Amygdala (tissue), 56 donors: Measurements from ENCODE around the gene METAP1.
"Not testable (repeated sequence)": the region's sequence is repeated elsewhere in the genome, so short reads cannot be mapped to it uniquely, and the experiment has no call there.

Source experiments
- DNase-seq, 56 donors: peaks; one replicate each; lab custom pipeline; 2025; lab: John Stamatoyannopoulos, UW

The METAP1 gene

GRCh38 chr4:99047710-99048109 lies 52.2 kb downstream of the METAP1 start:
- no peak for DNase-seq

GRCh38 chr4:99052902-99053301 lies 57.4 kb downstream of the METAP1 start:
- no peak for DNase-seq

- no peak for DNase-seq
These were observed 59.0 kb downstream of the METAP1 start for GRCh38 chr4:99054428-99054994.

- no peak for DNase-seq
These were observed 62.7 kb downstream of the METAP1 start for GRCh38 chr4:99058228-99058627.

GRCh38 chr4:99059550-99059949 lies 64.0 kb downstream of the METAP1 start:
- no peak for DNase-seq

- DNase-seq = no peak
These were observed 65.7 kb downstream of the METAP1 start for GRCh38 chr4:99061048-99061700.

GRCh38 chr4:99062120-99062519 lies 66.6 kb downstream of the METAP1 start:
- no peak for DNase-seq

- DNase-seq = not testable (repeated sequence)
These were observed 70.0 kb downstream of the METAP1 start for GRCh38 chr4:99065521-99065920.

- DNase-seq = no peak
These were observed 72.1 kb downstream of the METAP1 start for GRCh38 chr4:99067617-99068016.

GRCh38 chr4:99071159-99071558 lies 75.6 kb downstream of the METAP1 start:
- no peak for DNase-seq

- no peak for DNase-seq
These were observed 79.3 kb downstream of the METAP1 start for GRCh38 chr4:99074816-99075215.

GRCh38 chr4:99076292-99076976 lies 80.9 kb downstream of the METAP1 start:
- DNase-seq = no peak

- no peak for DNase-seq
These were observed 81.7 kb downstream of the METAP1 start for GRCh38 chr4:99077177-99077576.

GRCh38 chr4:99078336-99078735 lies 82.8 kb downstream of the METAP1 start:
- DNase-seq = no peak

GRCh38 chr4:99078931-99079624 lies 83.6 kb downstream of the METAP1 start:
- DNase-seq = no peak

- DNase-seq = no peak
These were observed 84.2 kb downstream of the METAP1 start for GRCh38 chr4:99079625-99080295.

- DNase-seq = not testable (repeated sequence)
These were observed 85.3 kb downstream of the METAP1 start for GRCh38 chr4:99080869-99081268.

- no peak for DNase-seq
These were observed 86.7 kb downstream of the METAP1 start for GRCh38 chr4:99082192-99082591.

- DNase-seq = no peak
These were observed 89.1 kb downstream of the METAP1 start for GRCh38 chr4:99084595-99084994.

GRCh38 chr4:99088023-99088449 lies 92.5 kb downstream of the METAP1 start:
- DNase-seq = peak in 39 of 56 donors; percentile 11 to 83 (median 45)
